Measurements from ENCODE around the gene TBCCD1. TPM values are rescaled to one million over a fixed set of nuclear protein-coding genes. Genes with fewer than 3 reads are reported as not detected.

Gene TBCCD1
- polyA plus RNA-seq, 1 donor (not counting 4 experiments of a cell fraction or from before 2014, with no cell fraction given) = 15.8 TPM

DNA sequence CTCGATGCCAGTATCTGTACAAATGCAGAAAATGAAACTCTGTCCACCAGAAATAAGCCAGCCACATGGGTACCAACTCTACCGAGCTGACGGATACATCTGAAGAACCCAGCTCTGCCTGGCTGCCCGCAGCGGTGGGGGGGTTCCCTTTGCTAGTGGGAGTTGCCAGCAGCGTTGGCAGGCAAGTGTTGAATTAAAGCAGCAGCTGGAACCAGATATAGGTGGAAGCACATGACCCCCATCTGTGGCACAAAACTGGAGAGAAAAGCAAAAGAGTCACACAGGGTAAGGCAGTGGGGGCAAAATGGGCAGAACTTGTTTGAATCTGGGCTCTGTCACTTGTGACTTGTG lies 40.9 kb downstream of the TBCCD1 start:
- H3K79me2 ChIP-seq (ENCODE audit: control insufficient read depth, insufficient read depth, low read length) = no peaks in the 10 kb centered on the region
- no peak overlapping the region for H3K4me2 ChIP-seq (ENCODE audit: control insufficient read depth, extremely low read depth, insufficient read depth, low read depth, low read length)
- H4K20me1 ChIP-seq (ENCODE audit: control insufficient read depth, extremely low read depth, insufficient read depth, low read length) = no peaks in the 10 kb centered on the region
- H3K27me3 ChIP-seq (ENCODE audit: control insufficient read depth, extremely low read depth, insufficient read depth, low read length) = no peaks in the 10 kb centered on the region
- no peak for DNase-seq (ENCODE audit: low read depth, low spot score)
- H3K4me3 ChIP-seq (ENCODE audit: control insufficient read depth in 2 of 3, extremely low read depth in 1 of 3, insufficient read depth in 2 of 3, low read depth in 1 of 3, low read length in 3 of 3) = no peak overlapping the region
- no peak overlapping the region for H3K9ac ChIP-seq (ENCODE audit: control insufficient read depth, extremely low read depth, insufficient read depth, low read length)
- TF ChIP-seq, protein P1, sequence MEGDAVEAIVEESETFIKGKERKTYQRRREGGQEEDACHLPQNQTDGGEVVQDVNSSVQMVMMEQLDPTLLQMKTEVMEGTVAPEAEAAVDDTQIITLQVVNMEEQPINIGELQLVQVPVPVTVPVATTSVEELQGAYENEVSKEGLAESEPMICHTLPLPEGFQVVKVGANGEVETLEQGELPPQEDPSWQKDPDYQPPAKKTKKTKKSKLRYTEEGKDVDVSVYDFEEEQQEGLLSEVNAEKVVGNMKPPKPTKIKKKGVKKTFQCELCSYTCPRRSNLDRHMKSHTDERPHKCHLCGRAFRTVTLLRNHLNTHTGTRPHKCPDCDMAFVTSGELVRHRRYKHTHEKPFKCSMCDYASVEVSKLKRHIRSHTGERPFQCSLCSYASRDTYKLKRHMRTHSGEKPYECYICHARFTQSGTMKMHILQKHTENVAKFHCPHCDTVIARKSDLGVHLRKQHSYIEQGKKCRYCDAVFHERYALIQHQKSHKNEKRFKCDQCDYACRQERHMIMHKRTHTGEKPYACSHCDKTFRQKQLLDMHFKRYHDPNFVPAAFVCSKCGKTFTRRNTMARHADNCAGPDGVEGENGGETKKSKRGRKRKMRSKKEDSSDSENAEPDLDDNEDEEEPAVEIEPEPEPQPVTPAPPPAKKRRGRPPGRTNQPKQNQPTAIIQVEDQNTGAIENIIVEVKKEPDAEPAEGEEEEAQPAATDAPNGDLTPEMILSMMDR (optimal IDR thresholded peaks at IDR 0.05 in 1 of 3, IDR thresholded peaks at IDR 0.05 in 1 of 3, conservative IDR thresholded peaks at IDR 0.05 in 1 of 3; ENCODE audit: extremely low read depth in 1 of 3, insufficient read depth in 2 of 3, low read length in 3 of 3) = no peak
- TF ChIP-seq EZH2 (IDR thresholded peaks at IDR 0.05; ENCODE audit: low read length) = no peak
- no peaks in the 10 kb centered on the region for H3K4me1 ChIP-seq (ENCODE audit: control insufficient read depth, extremely low read depth, insufficient read depth, low read length)
- no peaks in the 10 kb centered on the region for H3K36me3 ChIP-seq (ENCODE audit: control insufficient read depth in 2 of 2, extremely low read depth in 1 of 2, insufficient read depth in 2 of 2, low read length in 2 of 2)
- no peak for FAIRE-seq
- dilution Hi-C loops (cut with MboI; ENCODE audit: extremely low pct_ligation_motif_present, low sequenced_read_pairs) = no loop called here
- no peak overlapping the region for H2AFZ ChIP-seq (ENCODE audit: control insufficient read depth, low read length)
- H3K9me3 ChIP-seq (ENCODE audit: control insufficient read depth, low read depth, low read length) = no peaks in the 10 kb centered on the region
- no peak overlapping the region for H3K27ac ChIP-seq (ENCODE audit: control insufficient read depth, insufficient read depth, low read length)
- H3K9me1 ChIP-seq (ENCODE audit: control insufficient read depth, extremely low read depth, insufficient read depth, low read length) = no peaks in the 10 kb centered on the region

GRCh38 chr3:186525369-186526255 lies 41.5 kb downstream of the TBCCD1 start:
- H3K4me1 ChIP-seq (ENCODE audit: control insufficient read depth, extremely low read depth, insufficient read depth, low read length) = no peaks in the 10 kb centered on the region
- no peak overlapping the region for H2AFZ ChIP-seq (ENCODE audit: control insufficient read depth, low read length)
- H3K27ac ChIP-seq (ENCODE audit: control insufficient read depth, insufficient read depth, low read length) = no peak overlapping the region
- H3K27me3 ChIP-seq (ENCODE audit: control insufficient read depth, extremely low read depth, insufficient read depth, low read length) = no peaks in the 10 kb centered on the region
- no peak for TF ChIP-seq EZH2 (IDR thresholded peaks at IDR 0.05; ENCODE audit: low read length)
- TF ChIP-seq, protein P1 (optimal IDR thresholded peaks at IDR 0.05 in 1 of 3, IDR thresholded peaks at IDR 0.05 in 1 of 3, conservative IDR thresholded peaks at IDR 0.05 in 1 of 3; ENCODE audit: extremely low read depth in 1 of 3, insufficient read depth in 2 of 3, low read length in 3 of 3) = no peak
- no peaks in the 10 kb centered on the region for H4K20me1 ChIP-seq (ENCODE audit: control insufficient read depth, extremely low read depth, insufficient read depth, low read length)
- dilution Hi-C loops (cut with MboI; ENCODE audit: extremely low pct_ligation_motif_present, low sequenced_read_pairs) = no loop called here
- H3K9me1 ChIP-seq (ENCODE audit: control insufficient read depth, extremely low read depth, insufficient read depth, low read length) = no peaks in the 10 kb centered on the region
- H3K4me3 ChIP-seq (ENCODE audit: control insufficient read depth in 2 of 3, extremely low read depth in 1 of 3, insufficient read depth in 2 of 3, low read depth in 1 of 3, low read length in 3 of 3) = no peak overlapping the region
- no peaks in the 10 kb centered on the region for H3K36me3 ChIP-seq (ENCODE audit: control insufficient read depth in 2 of 2, extremely low read depth in 1 of 2, insufficient read depth in 2 of 2, low read length in 2 of 2)
- H3K9ac ChIP-seq (ENCODE audit: control insufficient read depth, extremely low read depth, insufficient read depth, low read length) = no peak overlapping the region
- H3K79me2 ChIP-seq (ENCODE audit: control insufficient read depth, insufficient read depth, low read length) = no peaks in the 10 kb centered on the region
- no peak for DNase-seq (ENCODE audit: low read depth, low spot score)
- FAIRE-seq = no peak
- H3K9me3 ChIP-seq (ENCODE audit: control insufficient read depth, low read depth, low read length) = no peaks in the 10 kb centered on the region
- H3K4me2 ChIP-seq (ENCODE audit: control insufficient read depth, extremely low read depth, insufficient read depth, low read depth, low read length) = no peak overlapping the region
